ENCODE data around the gene HDAC8.

HDAC8 gene

GRCh38 chrX:72536542-72536941 is 36.1 kb downstream of the HDAC8 start:
- no peak overlapping the region for H3K9ac ChIP-seq (ENCODE audit: low read length)
- H3K79me2 ChIP-seq (ENCODE audit: low read length): no peaks in the 10 kb centered on the region
- DNase-seq: no peak
- H3K4me1 ChIP-seq (ENCODE audit: low read length): no peaks in the 10 kb centered on the region
- no peaks in the 10 kb centered on the region for H3K36me3 ChIP-seq (replicated peaks; ENCODE audit: insufficient read depth, low read length)
- no peak overlapping the region for H3K27ac ChIP-seq (ENCODE audit: low read length)
- H3K9me3 ChIP-seq (replicated peaks; ENCODE audit: insufficient read depth, low read length): no peaks in the 10 kb centered on the region
- no peaks in the 10 kb centered on the region for H3K9me2 ChIP-seq (replicated peaks; ENCODE audit: insufficient read depth, low read length)
- no peak overlapping the region for H3K4me2 ChIP-seq (ENCODE audit: low read depth, low read length)
- no peak overlapping the region for H3K4me3 ChIP-seq (ENCODE audit: low read length)
- TF ChIP-seq EZH2 (optimal IDR thresholded peaks at IDR 0.05; ENCODE audit: low read depth, low read length) (no peak), EZH2phosphoT487 (IDR thresholded peaks at IDR 0.05; ENCODE audit: low read length) (no peak), CTCF (IDR thresholded peaks at IDR 0.05; ENCODE audit: low read length) (no peak)
- H4K20me1 ChIP-seq (ENCODE audit: insufficient read depth, low read length): no peaks in the 10 kb centered on the region; the same call in 1 of the 2 replicates
- H3K27me3 ChIP-seq (replicated peaks; ENCODE audit: insufficient read depth, low read length): no peaks in the 10 kb centered on the region
- no peaks in the 10 kb centered on the region for H3F3A ChIP-seq (ENCODE audit: insufficient read depth, low read length)
- no peak overlapping the region for H2AFZ ChIP-seq (ENCODE audit: low read length)

- Histone ChIP-seq H3K27ac (ENCODE audit: low read length) (no peak overlapping the region), H3K4me2 (ENCODE audit: low read depth, low read length) (no peak overlapping the region), H3K79me2 (ENCODE audit: low read length) (no peaks in the 10 kb centered on the region), H3F3A (ENCODE audit: insufficient read depth, low read length) (no peaks in the 10 kb centered on the region), H3K9me3 (replicated peaks; ENCODE audit: insufficient read depth, low read length) (no peaks in the 10 kb centered on the region), H4K20me1 (ENCODE audit: insufficient read depth, low read length) (no peaks in the 10 kb centered on the region), H3K9ac (ENCODE audit: low read length) (no peak overlapping the region), H3K4me3 (ENCODE audit: low read length) (no peak overlapping the region), H3K36me3 (replicated peaks; ENCODE audit: insufficient read depth, low read length) (no peaks in the 10 kb centered on the region), H3K9me2 (replicated peaks; ENCODE audit: insufficient read depth, low read length) (no peaks in the 10 kb centered on the region), H2AFZ (ENCODE audit: low read length) (no peak overlapping the region), H3K27me3 (replicated peaks; ENCODE audit: insufficient read depth, low read length) (no peaks in the 10 kb centered on the region), H3K4me1 (ENCODE audit: low read length) (no peaks in the 10 kb centered on the region)
- no peak for TF ChIP-seq EZH2 (optimal IDR thresholded peaks at IDR 0.05; ENCODE audit: low read depth, low read length)
- no peak for TF ChIP-seq CTCF (IDR thresholded peaks at IDR 0.05; ENCODE audit: low read length)
- no peak for TF ChIP-seq EZH2phosphoT487 (IDR thresholded peaks at IDR 0.05; ENCODE audit: low read length)
- DNase-seq: no peak
These were observed 40.3 kb downstream of the HDAC8 start for GRCh38 chrX:72532366-72532765.

- Histone ChIP-seq H3F3A (ENCODE audit: insufficient read depth, low read length) (no peaks in the 10 kb centered on the region), H3K36me3 (replicated peaks; ENCODE audit: insufficient read depth, low read length) (no peaks in the 10 kb centered on the region), H3K4me2 (ENCODE audit: low read depth, low read length) (no peak overlapping the region), H3K4me3 (ENCODE audit: low read length) (no peak overlapping the region), H3K9ac (ENCODE audit: low read length) (no peak overlapping the region), H4K20me1 (ENCODE audit: insufficient read depth, low read length) (no peaks in the 10 kb centered on the region), H3K9me3 (replicated peaks; ENCODE audit: insufficient read depth, low read length) (no peaks in the 10 kb centered on the region), H3K4me1 (ENCODE audit: low read length) (no peaks in the 10 kb centered on the region), H3K79me2 (ENCODE audit: low read length) (no peaks in the 10 kb centered on the region), H2AFZ (ENCODE audit: low read length) (no peak overlapping the region), H3K27ac (ENCODE audit: low read length) (no peak overlapping the region), H3K27me3 (replicated peaks; ENCODE audit: insufficient read depth, low read length) (no peaks in the 10 kb centered on the region), H3K9me2 (replicated peaks; ENCODE audit: insufficient read depth, low read length) (no peaks in the 10 kb centered on the region)
- no peak for DNase-seq
- TF ChIP-seq CTCF (IDR thresholded peaks at IDR 0.05; ENCODE audit: low read length): no peak
- TF ChIP-seq EZH2phosphoT487 (IDR thresholded peaks at IDR 0.05; ENCODE audit: low read length): no peak
- TF ChIP-seq EZH2 (optimal IDR thresholded peaks at IDR 0.05; ENCODE audit: low read depth, low read length): no peak
These were observed 45.8 kb downstream of the HDAC8 start for GRCh38 chrX:72526534-72527508.
